ENCODE results near the gene RHOD. TPM values are rescaled to one million over a fixed set of nuclear protein-coding genes. Genes with fewer than 3 reads are reported as not detected.

The RHOD gene
- total RNA-seq, 1 donor from 2014 or later, result 0.35 TPM

DNA sequence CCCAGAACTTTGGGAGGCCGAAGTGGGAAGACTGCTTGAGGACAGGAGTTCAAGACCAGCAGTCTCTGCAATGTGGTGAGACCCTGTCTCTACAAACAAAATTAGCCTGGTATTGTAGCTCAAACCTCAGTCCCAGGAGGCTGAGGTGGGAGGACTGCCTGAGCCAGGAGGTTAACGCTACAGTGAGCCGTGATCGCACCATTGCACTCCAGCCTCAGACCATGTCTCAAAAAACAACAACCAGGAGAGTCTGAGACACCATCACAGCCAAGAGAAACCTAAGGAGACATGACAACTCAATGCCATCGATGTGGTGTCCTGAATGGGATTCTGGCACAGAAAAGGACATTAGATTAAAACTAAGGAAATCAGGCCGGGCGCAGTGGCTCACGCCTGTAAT, 34.1 kb downstream of the RHOD start:
- no peaks in the 10 kb centered on the region for H3K9me3 Mint-ChIP-seq
- H3K27ac Mint-ChIP-seq, result no peak overlapping the region

DNA sequence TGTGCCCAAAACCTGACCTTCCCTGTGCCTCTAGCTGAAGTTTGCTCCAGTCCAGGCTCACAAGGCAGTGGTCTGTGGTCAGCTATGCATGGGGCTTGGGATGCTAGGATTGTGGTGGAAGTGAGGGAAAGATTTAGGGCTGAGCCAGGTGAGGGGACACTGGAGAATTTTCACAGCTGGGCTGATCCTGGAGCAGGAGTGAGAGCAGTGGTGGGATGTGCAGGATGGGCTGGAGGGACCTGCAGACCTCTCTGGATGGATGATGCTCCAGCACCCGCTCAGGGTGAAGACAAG, 38.5 kb downstream of the RHOD start:
- no peak overlapping the region for H3K27ac Mint-ChIP-seq
- no peaks in the 10 kb centered on the region for H3K9me3 Mint-ChIP-seq
- H3K36me3 Mint-ChIP-seq (ENCODE audit: low read depth), result no peaks in the 10 kb centered on the region
- peaks cover 10% of the 10 kb centered on the region for H3K4me1 Mint-ChIP-seq
- H3K4me3 Mint-ChIP-seq, result no peak overlapping the region
- H3K27me3 Mint-ChIP-seq, result no peaks in the 10 kb centered on the region
- intact Hi-C loops (cut with micrococcal nuclease), result no loop called here
- no peak for DNase-seq

More for the DNA sequence above, 34.1 kb downstream of the RHOD start:
- intact Hi-C loops (cut with micrococcal nuclease), result no loop called here
- Mint-ChIP-seq H3K36me3 (ENCODE audit: low read depth) (no peaks in the 10 kb centered on the region), H3K27me3 (no peaks in the 10 kb centered on the region), H3K4me3 (no peak overlapping the region), H3K4me1 (no peaks in the 10 kb centered on the region)
- DNase-seq, result no peak

DNA sequence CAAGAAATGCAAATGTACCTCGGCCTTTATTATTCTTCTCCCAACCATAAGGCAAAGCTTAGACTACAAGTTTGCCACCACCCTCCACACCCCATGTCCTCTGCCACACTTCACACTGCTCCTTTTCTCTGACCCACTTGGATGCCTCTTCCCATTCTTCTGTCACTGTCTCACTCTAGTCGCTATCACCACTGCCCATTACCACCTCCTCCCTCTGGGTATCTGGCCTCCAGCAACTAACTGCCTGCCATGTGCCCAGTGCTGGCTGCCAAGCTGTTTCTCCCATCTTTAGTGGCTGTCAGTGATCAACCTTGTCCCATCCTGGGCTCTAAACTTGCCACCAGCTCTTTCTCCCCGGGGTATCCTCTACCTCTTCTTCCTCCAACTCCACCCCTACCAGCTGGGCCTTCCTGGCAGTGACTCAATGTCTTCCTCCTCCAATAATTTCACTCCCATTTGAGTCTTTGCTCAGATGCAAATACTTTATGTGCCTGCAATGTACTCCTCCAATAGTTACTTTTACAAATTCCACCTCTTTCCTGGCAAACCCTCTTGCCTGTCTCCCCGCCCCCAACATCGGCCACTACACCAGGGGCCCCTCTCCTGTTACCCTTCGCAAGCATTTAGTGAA, 42.3 kb downstream of the RHOD start:
- no peak for DNase-seq
- Mint-ChIP-seq H3K4me1 (peaks cover 24% of the 10 kb centered on the region), H3K27ac (peak overlapping the region; percentile 1), H3K9me3 (no peaks in the 10 kb centered on the region), H3K36me3 (ENCODE audit: low read depth) (no peaks in the 10 kb centered on the region), H3K27me3 (no peaks in the 10 kb centered on the region), H3K4me3 (no peak overlapping the region)
- intact Hi-C loops (cut with micrococcal nuclease), result no loop called here

DNA sequence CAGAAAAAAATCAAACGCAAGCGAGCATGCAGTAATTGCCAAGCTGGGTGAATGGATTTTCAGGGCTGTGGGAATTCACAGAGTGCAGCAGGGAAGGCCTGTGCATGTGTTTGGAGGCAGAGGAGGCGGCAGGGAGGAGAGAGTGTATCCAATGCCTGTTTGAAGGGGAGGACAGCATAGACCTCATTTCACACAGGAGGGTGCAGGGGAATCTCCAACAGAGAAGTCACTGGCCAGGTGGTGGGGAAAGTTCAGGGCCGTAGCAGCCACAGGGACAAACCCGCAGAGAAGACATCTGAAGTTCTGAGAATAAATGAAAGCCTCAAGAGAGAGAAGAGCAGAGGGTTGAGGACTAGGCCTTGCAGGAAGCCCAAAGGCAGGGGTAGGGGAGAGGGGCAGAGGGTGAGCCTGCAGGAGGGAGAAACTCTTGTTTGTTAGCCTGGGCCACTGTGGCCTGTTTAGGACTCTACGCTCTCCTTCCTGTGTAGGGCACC, 43.2 kb downstream of the RHOD start:
- Mint-ChIP-seq H3K36me3 (ENCODE audit: low read depth) (no peaks in the 10 kb centered on the region), H3K4me3 (no peak overlapping the region), H3K27me3 (no peaks in the 10 kb centered on the region), H3K27ac (peak overlapping the region; percentile 60), H3K9me3 (no peaks in the 10 kb centered on the region), H3K4me1 (peaks cover 28% of the 10 kb centered on the region)
- DNase-seq, result no peak
- intact Hi-C loops (cut with micrococcal nuclease), result no loop called here

DNA sequence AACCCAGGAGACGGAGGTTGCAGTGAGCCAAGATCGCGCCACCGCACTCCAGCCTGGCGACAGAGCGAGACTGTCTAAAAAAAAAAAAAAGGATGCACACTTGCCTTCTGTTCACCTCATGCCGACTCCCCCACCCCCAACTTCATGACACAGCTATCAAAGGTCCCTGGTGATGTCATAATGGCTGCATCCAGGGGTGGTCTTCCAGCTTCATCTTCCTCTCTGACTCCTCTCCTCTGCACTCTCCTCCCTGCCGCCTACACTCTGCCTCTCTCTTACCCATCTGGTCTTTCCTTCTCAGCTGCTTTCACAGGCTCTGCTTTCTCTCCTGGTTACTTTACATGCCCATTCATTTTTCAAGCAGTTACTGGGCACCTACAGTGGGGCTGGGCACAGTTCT, 46.0 kb downstream of the RHOD start:
- Mint-ChIP-seq H3K27me3 (no peaks in the 10 kb centered on the region), H3K4me1 (peaks cover 30% of the 10 kb centered on the region), H3K27ac (peak overlapping the region; percentile 45), H3K9me3 (no peaks in the 10 kb centered on the region), H3K36me3 (ENCODE audit: low read depth) (no peaks in the 10 kb centered on the region), H3K4me3 (no peak overlapping the region)
- no peak for DNase-seq
- intact Hi-C loops (cut with micrococcal nuclease), result no loop called here

DNA sequence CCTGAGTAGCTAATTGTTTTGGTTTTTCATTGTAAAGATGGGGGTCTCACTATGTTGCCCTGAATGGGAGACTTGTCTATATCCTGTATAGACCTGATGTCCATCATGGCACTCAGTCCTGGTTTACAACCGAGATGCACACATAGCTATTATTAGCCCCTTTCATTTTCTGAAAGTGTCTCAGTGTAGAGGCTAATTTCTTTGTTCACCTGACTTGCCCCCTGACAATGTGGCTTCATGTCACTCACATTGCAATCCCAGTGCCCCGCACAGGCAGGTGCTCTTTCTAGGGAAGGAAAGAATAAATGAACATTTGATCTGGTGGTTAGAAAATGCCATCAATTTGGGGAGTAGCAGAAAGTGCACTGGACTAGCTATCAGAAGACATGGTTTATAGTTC, 49.3 kb downstream of the RHOD start:
- intact Hi-C loops (cut with micrococcal nuclease), result no loop called here
- no peak for DNase-seq

DNA sequence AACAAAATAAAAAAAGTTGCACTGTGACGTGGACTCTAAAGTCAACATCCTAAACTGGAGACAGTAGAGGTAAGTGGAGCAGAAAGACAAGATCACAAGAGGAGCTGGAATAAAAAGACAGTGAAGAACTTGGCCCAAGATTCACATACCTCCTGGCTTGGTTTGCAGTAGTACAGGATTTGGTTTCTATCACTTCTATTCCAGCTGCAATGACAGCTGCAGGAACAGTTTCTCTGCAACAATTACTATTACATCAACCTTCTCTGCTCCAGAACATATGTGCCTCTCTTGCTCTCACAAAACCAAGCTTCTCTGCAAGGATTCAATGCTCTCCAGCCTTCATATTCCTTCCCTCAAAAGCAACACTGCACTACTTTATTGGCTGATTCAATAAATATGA, 54.6 kb downstream of the RHOD start:
- Mint-ChIP-seq H3K27me3 (peaks cover 8% of the 10 kb centered on the region), H3K27ac (no peak overlapping the region)
- intact Hi-C loops (cut with micrococcal nuclease), result no loop called here

More for the DNA sequence above, 49.3 kb downstream of the RHOD start:
- Mint-ChIP-seq H3K27me3 (no peaks in the 10 kb centered on the region), H3K4me1 (peaks cover 16% of the 10 kb centered on the region), H3K36me3 (ENCODE audit: low read depth) (no peaks in the 10 kb centered on the region), H3K27ac (no peak overlapping the region), H3K9me3 (no peaks in the 10 kb centered on the region), H3K4me3 (no peak overlapping the region)

DNA sequence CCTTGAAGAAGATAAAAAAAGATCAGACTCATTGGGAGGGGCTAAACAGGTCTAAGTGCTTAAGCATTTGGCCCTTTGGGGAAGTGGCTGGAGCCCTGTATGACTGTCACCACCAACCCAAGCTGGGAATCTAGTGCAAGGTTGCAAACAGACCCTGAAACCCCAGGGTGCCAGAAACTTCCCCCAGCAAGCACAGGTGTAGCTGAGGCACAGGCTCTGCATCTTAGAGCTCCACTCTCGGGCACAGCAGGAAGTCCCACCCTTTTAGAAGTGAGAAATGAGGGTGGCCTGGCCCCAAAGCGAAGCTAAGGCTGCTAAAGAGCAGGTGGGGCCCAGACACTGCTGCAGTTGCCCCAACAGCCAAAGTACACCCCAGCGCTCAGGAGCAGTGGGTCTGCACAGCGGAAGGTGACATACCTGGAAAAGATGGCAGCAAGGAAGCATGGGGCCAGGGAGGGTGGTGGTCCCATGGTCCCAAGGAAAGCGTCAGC, 56.6 kb downstream of the RHOD start:
- no peaks in the 10 kb centered on the region for H3K36me3 Mint-ChIP-seq (ENCODE audit: low read depth)
- intact Hi-C loops (cut with micrococcal nuclease), result no loop called here
- H3K4me3 Mint-ChIP-seq, result no peak overlapping the region
- no peak overlapping the region for H3K27ac Mint-ChIP-seq
- peaks cover 11% of the 10 kb centered on the region for H3K27me3 Mint-ChIP-seq
- DNase-seq, result no peak
- no peaks in the 10 kb centered on the region for H3K9me3 Mint-ChIP-seq
- peaks cover 5% of the 10 kb centered on the region for H3K4me1 Mint-ChIP-seq

More for the DNA sequence above, 54.6 kb downstream of the RHOD start:
- H3K36me3 Mint-ChIP-seq (ENCODE audit: low read depth), result no peaks in the 10 kb centered on the region
- DNase-seq, result no peak
- H3K4me1 Mint-ChIP-seq, result peaks cover 6% of the 10 kb centered on the region
- no peak overlapping the region for H3K4me3 Mint-ChIP-seq
- no peaks in the 10 kb centered on the region for H3K9me3 Mint-ChIP-seq

DNA sequence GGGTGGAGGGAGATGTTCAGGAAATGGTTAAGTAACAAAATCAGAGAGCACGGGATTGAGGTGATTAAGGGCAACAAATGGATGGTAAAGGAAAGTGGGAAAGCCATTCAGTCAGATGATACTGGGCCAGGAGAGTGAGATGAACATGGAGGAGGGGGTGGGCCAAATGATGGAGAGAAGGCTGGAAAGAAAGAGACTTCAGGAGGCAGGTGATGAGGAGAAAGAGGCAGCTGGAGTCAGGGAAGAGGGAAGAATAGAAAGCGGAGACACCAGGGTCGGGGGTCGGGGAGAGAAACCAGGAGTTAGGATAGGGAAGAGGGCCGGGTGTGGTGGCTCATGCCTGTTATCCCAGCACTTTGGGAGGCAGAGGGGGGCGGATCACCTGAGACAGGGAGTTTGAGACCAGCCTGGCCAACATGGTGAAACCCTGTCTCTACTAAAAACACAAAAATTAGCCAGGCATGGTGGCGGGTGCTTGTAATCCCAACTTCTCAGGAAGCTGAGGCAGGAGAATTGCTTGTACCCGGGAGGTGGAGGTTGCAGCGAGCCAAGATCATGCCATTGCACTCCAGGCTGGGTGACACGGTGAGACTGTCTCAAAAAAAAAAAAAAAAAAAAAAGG, 57.7 kb downstream of the RHOD start:
- no peak overlapping the region for H3K4me3 Mint-ChIP-seq
- intact Hi-C loops (cut with micrococcal nuclease), result no loop called here
- peaks cover 5% of the 10 kb centered on the region for H3K4me1 Mint-ChIP-seq
- no peaks in the 10 kb centered on the region for H3K9me3 Mint-ChIP-seq
- no peaks in the 10 kb centered on the region for H3K36me3 Mint-ChIP-seq (ENCODE audit: low read depth)
- peak overlapping the region; percentile 32 for H3K27ac Mint-ChIP-seq
- H3K27me3 Mint-ChIP-seq, result peaks cover 11% of the 10 kb centered on the region
- DNase-seq, result no peak

DNA sequence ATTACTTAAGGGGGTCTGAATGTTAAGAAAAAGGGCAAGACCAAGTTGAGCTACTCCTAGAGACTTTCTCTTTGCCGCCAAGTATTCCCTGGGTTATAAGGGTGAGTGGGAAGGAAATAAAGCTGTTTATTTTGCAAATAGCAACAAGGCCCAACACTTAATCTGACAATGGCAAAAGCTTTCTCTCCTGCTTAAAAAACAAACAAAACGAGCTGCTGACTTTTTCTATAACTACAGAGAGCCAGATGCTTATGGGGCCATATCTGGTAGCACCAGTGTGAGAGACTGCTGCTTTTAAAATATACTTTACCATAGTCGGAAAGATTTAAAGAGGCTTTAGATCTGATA, 60.1 kb downstream of the RHOD start:
- H3K4me3 Mint-ChIP-seq, result peak overlapping the region; percentile 26
- H3K27me3 Mint-ChIP-seq, result peaks cover 8% of the 10 kb centered on the region
- peaks cover 19% of the 10 kb centered on the region for H3K4me1 Mint-ChIP-seq
- H3K36me3 Mint-ChIP-seq (ENCODE audit: low read depth), result peaks cover 17% of the 10 kb centered on the region
- intact Hi-C loops (cut with micrococcal nuclease), result no loop called here
- DNase-seq, result no peak
- no peak overlapping the region for H3K27ac Mint-ChIP-seq
- no peaks in the 10 kb centered on the region for H3K9me3 Mint-ChIP-seq

DNA sequence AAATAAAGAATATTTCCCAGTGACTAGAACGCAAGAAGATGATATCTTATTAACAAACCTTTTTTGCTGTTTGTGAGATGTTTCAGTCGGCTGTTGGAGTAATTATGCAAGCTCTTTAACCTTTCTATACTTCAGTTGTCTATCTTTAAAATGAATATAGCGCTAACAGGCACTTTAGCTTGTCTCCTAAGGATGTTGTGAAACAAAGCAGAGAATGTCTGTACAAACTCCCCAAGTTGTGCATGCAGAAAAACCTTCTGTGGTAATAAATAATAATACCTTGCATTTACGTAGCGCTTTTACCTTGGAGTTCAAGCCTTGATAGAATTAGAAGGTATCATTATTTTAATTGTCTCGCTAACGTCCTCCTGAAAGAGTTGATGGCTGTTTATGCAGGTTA, 60.5 kb downstream of the RHOD start:
- H3K27me3 Mint-ChIP-seq, result peaks cover 8% of the 10 kb centered on the region
- peaks cover 20% of the 10 kb centered on the region for H3K36me3 Mint-ChIP-seq (ENCODE audit: low read depth)
- DNase-seq, result no peak
- peak overlapping the region; percentile 72 for H3K27ac Mint-ChIP-seq
- H3K4me3 Mint-ChIP-seq, result peak overlapping the region; percentile 53
- H3K4me1 Mint-ChIP-seq, result peaks cover 22% of the 10 kb centered on the region
- H3K9me3 Mint-ChIP-seq, result no peaks in the 10 kb centered on the region
- intact Hi-C loops (cut with micrococcal nuclease), result no loop called here

DNA sequence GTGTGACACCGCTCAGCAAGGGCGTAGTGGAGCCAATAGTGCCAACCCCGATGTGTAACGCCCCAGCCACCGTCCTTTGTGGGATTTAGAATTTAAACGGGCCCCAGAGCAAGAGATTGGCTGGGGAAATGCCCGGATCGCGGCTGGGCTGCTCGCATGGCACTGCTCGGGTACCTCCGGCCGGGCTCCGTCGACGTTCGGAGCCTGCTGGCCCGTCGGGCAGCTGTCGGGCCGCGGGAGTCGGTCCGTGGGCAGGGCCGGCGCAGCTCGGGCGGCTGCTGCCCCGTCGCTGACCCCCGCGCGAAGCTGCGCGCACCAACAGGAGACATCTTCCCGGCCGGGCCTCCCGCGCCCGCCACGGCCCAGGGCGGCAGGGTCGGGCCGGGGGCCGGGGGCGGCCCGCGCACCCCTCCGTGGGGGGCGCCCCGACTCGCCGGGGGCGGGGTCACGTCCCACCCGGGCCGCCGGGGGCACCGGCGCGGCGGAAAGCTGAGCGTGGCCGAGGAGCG, 61.1 kb downstream of the RHOD start:
- H3K27me3 Mint-ChIP-seq, result peaks cover 8% of the 10 kb centered on the region
- peak overlapping the region; percentile 72 for H3K27ac Mint-ChIP-seq
- peaks cover 20% of the 10 kb centered on the region for H3K36me3 Mint-ChIP-seq (ENCODE audit: low read depth)
- peak; percentile 77 for DNase-seq
- peak overlapping the region; percentile 53 for H3K4me3 Mint-ChIP-seq
- intact Hi-C loops (cut with micrococcal nuclease), result no loop called here
- H3K4me1 Mint-ChIP-seq, result peaks cover 22% of the 10 kb centered on the region
- no peaks in the 10 kb centered on the region for H3K9me3 Mint-ChIP-seq

DNA sequence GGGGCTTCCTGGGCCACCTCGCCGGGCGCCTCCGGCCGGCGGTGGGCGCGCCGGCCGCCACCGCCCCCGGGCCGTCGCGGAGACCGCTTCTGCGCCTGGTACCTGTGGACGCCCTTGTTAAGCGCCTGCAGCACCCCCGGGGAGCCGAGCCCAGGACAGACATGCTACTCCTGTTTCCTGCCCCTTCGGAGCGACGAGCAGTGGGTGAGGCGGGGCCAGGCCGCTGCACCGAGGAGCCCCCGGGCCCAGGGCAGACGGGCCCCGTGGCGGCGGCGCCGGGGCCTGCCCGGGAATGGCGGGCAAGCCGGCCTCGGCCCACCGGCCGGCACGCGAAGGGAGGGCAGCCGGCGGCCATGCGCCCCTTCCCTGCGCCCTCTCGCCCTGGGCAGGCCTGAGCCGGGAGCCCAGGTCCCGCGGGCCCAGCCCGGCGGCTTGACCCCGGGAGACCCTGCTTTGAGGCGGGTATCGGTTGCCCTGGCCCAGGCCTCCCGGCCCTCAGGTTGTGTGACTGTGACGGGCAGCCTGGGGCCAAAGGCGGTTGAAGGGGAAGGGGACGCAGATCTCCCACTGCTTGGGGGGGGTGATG, 61.6 kb downstream of the RHOD start:
- Mint-ChIP-seq H3K27ac (peak overlapping the region; percentile 80), H3K27me3 (peaks cover 8% of the 10 kb centered on the region)

More for the DNA sequence above, 61.6 kb downstream of the RHOD start:
- DNase-seq, result peak; percentile 86
- Mint-ChIP-seq H3K4me1 (peaks cover 23% of the 10 kb centered on the region), H3K4me3 (peak overlapping the region; percentile 75), H3K36me3 (ENCODE audit: low read depth) (peaks cover 22% of the 10 kb centered on the region), H3K9me3 (no peaks in the 10 kb centered on the region)
- intact Hi-C loops (cut with micrococcal nuclease), result no loop called here
